ENCODE results near the gene DYNLT4. TPM values are rescaled to one million over a fixed set of nuclear protein-coding genes. Genes with fewer than 3 reads are reported as not detected.
A peak's percentile ranks its signal among the peaks of the same experiment; 100 is the strongest.
"Not testable (repeated sequence)": the region's sequence is repeated elsewhere in the genome, so short reads cannot be mapped to it uniquely, and the experiment has no call there.

DYNLT4 gene
- total RNA-seq, 4 donors from 2014 or later = not detected

DNA sequence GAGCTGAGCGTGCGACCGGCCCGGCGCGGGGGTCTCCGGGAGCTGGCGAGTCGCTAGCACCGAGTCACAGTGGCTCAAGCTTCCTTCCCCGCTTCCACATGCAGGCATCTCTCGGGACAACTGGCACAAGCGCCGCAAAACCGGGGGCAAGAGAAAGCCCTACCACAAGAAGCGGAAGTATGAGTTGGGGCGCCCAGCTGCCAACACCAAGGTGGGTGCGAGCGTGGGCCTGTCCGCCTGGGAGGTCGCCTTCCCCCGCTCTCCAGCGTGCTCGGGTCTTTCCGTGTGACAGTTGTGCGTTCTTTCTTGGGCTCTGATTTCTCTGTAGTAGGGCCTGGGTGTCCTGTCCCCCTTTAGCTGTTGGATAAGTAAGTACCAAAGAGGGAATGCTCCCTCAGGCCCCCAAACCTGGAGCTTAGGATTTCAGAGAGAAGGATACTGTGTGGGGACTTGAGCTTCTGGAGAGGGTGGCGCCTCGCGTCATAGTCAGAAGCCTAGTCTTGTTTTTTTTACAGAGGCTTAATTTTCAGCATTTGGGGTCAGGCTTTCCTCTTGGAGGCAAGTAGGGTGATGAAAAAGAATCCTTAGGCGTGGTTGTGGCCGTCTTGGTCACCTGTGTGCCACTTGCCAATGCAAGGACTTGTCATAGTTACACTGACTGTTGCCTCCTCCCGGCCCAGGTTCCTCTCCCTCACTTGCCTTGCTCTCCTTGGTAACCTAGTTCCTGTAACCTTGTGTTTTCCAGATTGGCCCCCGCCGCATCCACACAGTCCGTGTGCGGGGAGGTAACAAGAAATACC is 31.0 kb downstream of the DYNLT4 start:
- Histone ChIP-seq H3K27ac (peak overlapping the region; percentile 98), H3K4me1 (peaks cover 33% of the 10 kb centered on the region), H3K27me3 (no peaks in the 10 kb centered on the region), H3K36me3 (peaks cover 38% of the 10 kb centered on the region), H3K4me3 (peak overlapping the region; percentile 73), H3K9me3 (no peaks in the 10 kb centered on the region)
- peak in 1 of 2 donors; percentile 79 for DNase-seq (ENCODE audit: low spot score in 2 of 2)
- TF ChIP-seq, protein P1, sequence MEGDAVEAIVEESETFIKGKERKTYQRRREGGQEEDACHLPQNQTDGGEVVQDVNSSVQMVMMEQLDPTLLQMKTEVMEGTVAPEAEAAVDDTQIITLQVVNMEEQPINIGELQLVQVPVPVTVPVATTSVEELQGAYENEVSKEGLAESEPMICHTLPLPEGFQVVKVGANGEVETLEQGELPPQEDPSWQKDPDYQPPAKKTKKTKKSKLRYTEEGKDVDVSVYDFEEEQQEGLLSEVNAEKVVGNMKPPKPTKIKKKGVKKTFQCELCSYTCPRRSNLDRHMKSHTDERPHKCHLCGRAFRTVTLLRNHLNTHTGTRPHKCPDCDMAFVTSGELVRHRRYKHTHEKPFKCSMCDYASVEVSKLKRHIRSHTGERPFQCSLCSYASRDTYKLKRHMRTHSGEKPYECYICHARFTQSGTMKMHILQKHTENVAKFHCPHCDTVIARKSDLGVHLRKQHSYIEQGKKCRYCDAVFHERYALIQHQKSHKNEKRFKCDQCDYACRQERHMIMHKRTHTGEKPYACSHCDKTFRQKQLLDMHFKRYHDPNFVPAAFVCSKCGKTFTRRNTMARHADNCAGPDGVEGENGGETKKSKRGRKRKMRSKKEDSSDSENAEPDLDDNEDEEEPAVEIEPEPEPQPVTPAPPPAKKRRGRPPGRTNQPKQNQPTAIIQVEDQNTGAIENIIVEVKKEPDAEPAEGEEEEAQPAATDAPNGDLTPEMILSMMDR (IDR thresholded peaks at IDR 0.05) = no peak
- no peak for TF ChIP-seq POLR2A (IDR thresholded peaks at IDR 0.05)
- no peak for TF ChIP-seq EP300 (IDR thresholded peaks at IDR 0.05)
- no peak for TF ChIP-seq POLR2AphosphoS5 (IDR thresholded peaks at IDR 0.05)
- 8% methylated on average over 26 of the region's 36 CpGs for WGBS

DNA sequence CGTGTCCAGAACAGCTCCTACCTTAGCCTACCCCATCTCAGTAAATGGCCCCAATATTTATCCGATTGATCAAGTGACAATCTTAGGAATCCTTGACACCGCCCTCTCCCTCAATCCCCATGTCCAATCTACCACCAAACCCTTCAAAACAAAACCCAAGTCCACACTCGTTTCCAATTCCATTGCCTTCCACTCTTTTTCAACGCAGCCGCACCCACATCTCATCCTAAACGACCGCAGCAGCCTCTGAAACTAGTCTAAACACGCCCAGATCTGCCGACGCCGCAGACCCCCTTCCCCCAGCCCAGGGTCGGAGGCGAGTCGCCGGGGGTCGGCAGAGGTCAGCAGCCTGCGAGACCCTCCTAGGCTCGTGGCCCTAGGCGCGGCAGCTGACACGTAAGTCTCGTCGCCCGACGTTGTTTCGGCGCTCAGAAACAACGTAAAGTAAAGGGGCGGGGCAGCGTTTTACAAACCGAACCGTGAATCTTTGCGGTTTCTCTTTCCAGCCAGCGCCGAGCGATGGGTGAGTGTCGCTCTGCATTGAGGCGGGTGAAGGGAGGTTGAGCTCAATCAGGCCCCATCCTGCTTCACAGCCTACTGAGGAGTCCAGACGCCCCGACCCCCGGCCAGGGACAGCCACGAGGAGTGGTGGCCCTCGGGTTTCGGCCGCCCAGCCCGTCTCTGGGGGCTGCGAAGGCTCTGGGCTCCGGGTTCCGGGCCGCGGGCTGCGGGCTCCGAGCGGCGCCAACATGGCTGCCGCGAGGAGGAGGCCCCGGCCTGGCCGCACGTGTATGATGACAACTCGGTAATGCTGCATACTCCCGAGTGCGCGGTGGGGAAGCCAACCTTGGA is 31.8 kb downstream of the DYNLT4 start, which contains the start of gene RPS8:
RPS8 (plus strand) TSS at position 463 of the 852 bp plus-strand sequence; CDS start at position 520, 57 bp downstream.
- Histone ChIP-seq H3K36me3 (peaks cover 30% of the 10 kb centered on the region), H3K4me1 (peaks cover 33% of the 10 kb centered on the region), H3K4me3 (peak within 1 kb of the TSS; percentile 73), H3K27ac (peak within 1 kb of the TSS; percentile 98), H3K9me3 (no peaks in the 10 kb centered on the region), H3K27me3 (no peaks in the 10 kb centered on the region)
- TF ChIP-seq POLR2AphosphoS5 (IDR thresholded peaks at IDR 0.05) = peak; percentile 89 to 94 (median 91)
- peak in 1 of 2 donors; percentile 95 for TF ChIP-seq POLR2A (IDR thresholded peaks at IDR 0.05)
- TF ChIP-seq, protein P1 (IDR thresholded peaks at IDR 0.05) = no peak
- WGBS = under 1% methylated on average over 60 of the region's 65 CpGs
- DNase-seq (ENCODE audit: low spot score in 2 of 2) = peak; percentile 94 to 95

DNA sequence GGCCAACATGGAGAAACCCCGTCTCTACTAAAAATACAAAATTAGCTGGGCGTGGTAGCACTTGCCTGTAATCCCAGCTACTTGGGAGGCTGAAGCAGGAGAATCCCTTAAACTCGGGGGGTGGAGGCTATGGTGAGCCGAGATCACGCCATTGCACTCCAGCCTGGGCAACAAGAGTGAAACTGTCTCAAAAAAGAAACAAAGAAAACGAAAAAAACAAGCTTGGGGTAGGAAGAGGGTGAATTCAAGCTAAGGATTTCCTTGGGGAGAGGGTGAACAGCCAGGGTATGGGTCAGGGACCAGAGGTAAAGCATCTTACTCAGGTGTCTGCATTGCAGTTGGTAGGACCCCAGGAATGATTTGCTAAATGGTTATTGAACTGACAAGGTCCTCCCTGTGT is 40.7 kb downstream of the DYNLT4 start:
- H3K4me1 ChIP-seq; H3K9me3 ChIP-seq; DNase-seq (ENCODE audit: low spot score in 2 of 2); H3K27ac ChIP-seq; H3K27me3 ChIP-seq; H3K4me3 ChIP-seq; H3K36me3 ChIP-seq: not testable (repeated sequence)
- 95% methylated on average over 6 of the region's 6 CpGs for WGBS

DNA sequence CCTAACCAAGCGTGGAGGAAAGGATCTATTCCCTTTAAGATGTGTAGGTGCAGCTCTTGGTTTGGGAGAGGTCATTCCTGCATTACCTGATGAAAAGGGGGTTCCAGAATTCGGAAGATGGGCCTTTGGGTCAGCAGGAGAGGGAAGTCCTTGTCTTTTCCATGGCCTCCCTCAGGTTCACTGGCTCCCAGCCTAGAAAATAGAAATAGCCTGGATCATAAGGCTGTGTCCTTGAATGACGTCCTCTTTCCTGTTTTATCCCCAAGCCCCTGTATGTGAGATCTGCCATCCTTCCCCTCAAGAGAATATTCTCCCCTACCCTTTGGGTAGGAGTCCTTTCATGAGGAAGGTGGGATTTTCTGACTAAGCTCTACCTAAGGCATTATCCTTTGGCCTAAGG is 46.3 kb downstream of the DYNLT4 start:
- no peak overlapping the region for H3K4me3 ChIP-seq
- H3K4me1 ChIP-seq = no peaks in the 10 kb centered on the region
- H3K36me3 ChIP-seq = no peaks in the 10 kb centered on the region
- TF ChIP-seq, protein P1 (IDR thresholded peaks at IDR 0.05) = no peak
- TF ChIP-seq POLR2AphosphoS5 (IDR thresholded peaks at IDR 0.05) = no peak
- no peak for TF ChIP-seq EP300 (IDR thresholded peaks at IDR 0.05)
- no peak for TF ChIP-seq POLR2A (IDR thresholded peaks at IDR 0.05)
- H3K27me3 ChIP-seq = no peaks in the 10 kb centered on the region
- no peak overlapping the region for H3K27ac ChIP-seq
- no peak for DNase-seq (ENCODE audit: low spot score in 2 of 2)
- H3K9me3 ChIP-seq = no peaks in the 10 kb centered on the region
- 85% methylated on average over 3 of the region's 3 CpGs for WGBS

DNA sequence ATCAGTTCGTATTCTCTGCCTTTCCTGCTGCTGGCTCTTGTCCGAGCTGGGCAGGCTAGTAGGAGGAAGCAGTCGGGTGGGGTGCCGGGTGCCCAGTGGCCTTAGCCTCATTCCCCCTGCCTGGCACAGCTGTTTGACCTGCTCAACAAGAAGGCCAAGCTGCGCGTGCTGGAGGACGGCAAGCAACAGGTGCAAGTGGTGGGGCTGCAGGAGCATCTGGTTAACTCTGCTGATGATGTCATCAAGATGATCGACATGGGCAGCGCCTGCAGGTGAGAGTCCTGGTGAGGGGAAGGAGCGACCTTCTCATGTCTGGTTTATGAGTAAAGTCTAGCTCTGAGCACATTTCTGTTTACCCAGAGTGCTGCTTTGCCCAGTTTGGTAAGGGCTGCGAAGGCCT is 48.1 kb downstream of the DYNLT4 start:
- no peaks in the 10 kb centered on the region for H3K36me3 ChIP-seq
- H3K4me1 ChIP-seq = no peaks in the 10 kb centered on the region
- H3K4me3 ChIP-seq = no peak overlapping the region
- TF ChIP-seq POLR2AphosphoS5 (IDR thresholded peaks at IDR 0.05) (no peak), POLR2A (IDR thresholded peaks at IDR 0.05) (no peak), EP300 (IDR thresholded peaks at IDR 0.05) (no peak)
- TF ChIP-seq, protein P1 (IDR thresholded peaks at IDR 0.05) = no peak
- 85% methylated on average over 11 of the region's 11 CpGs for WGBS
- no peaks in the 10 kb centered on the region for H3K27me3 ChIP-seq
- H3K9me3 ChIP-seq = no peaks in the 10 kb centered on the region
- no peak overlapping the region for H3K27ac ChIP-seq
- DNase-seq (ENCODE audit: low spot score in 2 of 2) = no peak

All from suprapubic skin (tissue), 4 donors.